Activated CD4-positive, alpha-beta T cell treated with anti-CD3 and anti-CD28 coated beads, Interleukin-2, amount 50 U/mL, for 16 hours (primary cell): ENCODE measurements around the gene SPATC1L.
"Not testable (repeated sequence)": the region's sequence is repeated elsewhere in the genome, so short reads cannot be mapped to it uniquely, and the experiment has no call there.

ENCODE experiments used
- DNase-seq: peaks from one replicate; pipeline ENCODE4 v3.0.0-alpha.2; 2020

Gene SPATC1L

DNA sequence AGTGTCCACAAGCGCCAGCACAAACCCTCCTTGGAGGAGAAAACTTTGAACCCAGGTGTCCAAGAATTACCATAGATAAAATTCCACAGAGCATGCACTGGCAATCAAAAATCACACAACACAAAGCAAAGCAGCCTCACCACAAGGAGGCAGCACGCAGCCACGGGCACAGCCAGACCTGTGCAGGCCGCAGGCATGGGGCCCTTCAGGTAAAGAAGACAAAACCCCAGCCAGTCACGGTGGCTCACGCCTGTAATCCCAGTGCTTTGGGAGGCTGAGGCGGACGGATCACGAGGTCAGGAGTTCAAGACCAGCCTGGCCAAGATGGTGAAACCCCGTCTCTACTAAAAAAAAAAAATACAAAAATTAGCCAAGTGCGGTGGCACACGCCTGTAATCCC is 36.8 kb downstream of the SPATC1L start:
- DNase-seq: peak; percentile 50

DNA sequence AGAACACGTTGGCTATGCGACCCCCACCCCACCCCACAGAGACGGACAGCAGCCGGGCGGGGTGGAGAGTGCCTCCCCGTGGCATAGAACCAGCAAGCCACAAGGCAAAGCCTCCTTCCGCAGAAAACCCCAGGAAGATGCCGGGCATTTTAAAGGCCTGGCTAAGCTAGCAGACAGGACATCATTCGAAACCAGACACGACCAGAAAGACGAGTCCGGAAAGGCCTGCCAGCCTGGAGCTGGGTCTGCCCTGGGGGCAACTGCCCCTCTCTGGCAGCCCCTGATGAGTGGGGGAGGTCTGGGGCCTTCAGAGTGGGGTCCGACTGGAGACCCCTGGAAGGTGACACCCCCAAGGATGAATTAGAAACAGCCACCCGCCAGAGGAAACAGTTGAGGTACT is 37.4 kb downstream of the SPATC1L start:
- DNase-seq: no peak

DNA sequence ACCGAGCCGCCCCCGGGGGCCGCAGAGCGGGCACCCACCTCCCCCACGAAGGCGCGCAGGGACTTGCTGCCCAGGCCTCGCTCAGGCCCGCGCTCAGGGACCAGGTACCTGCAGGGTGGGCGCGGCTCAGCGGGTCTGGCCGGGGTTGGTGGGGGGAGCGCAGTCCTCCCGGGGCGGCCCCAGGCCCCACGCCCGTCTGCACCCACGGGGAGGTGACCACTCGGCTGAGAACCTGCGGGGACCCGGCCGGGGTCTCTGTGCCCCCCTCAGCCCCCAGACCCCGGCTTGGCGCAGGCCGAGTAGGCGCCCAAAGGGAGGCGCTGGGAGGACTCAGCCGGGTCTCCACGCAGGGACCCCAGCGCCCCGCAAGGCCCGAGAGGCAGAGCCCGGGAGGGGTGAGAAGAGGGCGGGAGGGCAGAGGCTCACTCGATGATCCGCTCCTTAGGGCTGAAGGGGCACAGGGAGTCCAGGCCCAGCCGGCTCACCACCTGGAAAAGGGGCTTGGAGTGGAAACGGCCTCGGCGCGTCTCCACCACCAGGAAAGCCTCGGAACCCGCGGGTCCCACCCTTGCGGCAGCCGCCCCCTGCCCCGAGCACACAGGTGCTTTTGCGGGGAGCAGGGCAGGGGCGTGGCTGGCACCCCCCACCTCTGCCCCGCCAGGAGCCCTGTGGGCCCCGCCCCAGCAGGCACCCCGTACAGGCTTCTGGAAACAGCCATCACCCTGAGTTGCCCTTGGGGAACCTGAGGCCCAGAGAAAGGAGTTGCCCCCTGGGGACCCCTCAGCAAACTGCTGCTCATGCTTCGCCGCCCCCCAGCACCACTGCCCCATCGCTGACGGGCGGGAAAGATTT is 38.2 kb downstream of the SPATC1L start:
- no peak for DNase-seq

DNA sequence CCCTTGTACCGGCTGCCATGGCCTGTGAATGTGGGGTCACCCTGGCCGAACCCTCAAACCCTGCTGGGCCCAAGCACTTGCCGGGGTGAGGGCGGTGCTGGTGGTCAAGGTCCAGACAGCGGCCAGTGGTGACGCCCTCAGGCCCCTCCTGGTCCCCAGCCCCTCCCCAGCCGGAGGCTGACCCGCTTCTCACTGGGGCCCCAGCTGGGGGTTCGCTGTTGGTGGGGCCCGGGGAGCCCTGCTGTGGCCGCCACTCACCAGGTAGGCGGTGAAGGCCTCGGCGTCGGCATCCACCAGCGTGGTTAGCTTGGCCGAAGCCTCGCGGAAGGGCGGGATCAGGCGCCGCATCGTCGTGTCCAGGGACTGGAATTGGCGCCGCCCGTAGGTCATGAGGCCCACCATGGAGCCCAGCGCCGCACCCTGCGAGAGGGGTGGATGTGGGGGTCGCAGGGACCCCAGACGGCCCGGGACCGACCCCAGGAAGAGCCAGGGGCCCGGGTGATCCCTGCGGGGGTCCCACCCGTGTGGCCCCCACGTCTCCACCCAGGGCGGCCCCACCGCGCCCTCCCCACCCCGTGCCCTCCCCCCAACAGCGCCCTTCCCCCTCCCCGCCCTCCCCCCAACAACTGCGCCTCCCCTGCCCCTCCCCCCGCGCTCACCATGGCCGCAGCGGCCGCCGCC is 39.0 kb downstream of the SPATC1L start:
- DNase-seq: no peak

DNA sequence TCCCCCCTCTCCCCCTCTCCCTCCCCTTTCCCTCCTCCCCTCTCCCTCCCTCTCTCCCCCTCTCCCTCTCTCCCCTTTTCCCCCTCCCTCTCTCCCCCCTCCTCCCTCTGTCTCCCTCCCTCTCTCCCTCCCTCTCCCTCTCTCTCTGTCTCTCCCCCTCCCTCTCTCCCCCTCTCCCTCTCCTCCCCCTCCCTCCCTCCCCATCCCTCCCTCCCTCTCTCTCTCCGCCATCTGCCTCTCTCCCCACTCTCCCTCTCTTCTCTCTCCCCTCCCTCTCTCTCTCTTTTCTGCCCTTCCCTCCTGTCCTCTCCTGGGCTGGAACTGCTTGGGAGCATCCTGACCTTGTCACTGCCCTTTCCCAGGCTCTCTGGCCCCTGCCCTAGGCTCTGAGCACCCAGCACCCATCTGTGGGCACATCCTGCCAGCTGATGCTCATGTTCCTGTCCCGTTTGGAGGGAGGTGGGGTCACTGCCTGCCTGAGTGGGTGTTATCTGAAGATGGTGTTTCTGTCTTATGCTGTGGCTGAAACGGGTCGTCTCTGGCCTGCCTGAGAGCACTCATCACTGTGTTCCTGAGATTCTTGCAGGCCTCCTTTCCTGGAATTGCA is 39.7 kb downstream of the SPATC1L start:
- no peak for DNase-seq

DNA sequence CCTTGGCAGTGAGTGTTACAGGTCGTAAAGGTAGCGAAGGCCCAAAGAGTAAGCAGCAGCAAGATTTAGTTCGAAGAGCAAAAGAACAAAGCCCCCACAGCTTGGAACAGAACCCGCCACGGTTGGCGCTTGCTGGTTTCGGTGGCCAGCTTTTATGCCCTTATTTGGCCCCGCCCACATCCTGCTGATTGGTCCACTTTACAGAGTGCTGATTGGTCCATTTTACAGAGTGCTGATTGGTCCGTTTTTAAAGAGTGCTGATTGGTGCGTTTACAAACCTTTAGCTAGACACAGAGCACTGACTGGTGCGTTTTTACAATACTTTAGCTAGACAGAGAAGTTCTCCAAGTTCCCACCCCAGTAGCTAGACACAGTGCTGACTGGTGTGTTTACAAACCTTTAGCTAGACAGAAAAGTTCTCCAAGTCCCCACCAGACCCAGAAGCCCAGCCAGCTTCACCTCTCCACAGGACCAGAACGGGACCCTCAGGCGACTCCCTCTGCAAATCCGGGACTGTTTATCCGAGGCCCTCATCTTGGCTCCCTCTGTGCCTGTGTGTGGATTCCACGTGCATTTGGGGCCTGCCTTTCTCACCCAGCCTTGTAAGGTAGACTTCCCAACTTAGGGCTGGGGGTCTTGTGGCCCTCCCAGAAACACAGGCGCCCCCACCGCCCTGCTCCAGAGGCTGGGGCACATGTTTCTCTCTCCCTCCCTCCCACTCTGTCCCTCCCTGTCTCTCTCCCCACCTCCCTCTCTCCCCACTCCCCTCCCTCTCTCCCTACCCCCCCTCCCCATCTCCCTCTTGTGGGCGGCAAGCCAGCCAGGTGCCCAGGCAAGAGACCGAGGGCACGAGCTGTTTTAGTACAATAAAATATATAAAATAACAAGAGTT is 41.4 kb downstream of the SPATC1L start:
- peak; percentile 21 for DNase-seq

DNA sequence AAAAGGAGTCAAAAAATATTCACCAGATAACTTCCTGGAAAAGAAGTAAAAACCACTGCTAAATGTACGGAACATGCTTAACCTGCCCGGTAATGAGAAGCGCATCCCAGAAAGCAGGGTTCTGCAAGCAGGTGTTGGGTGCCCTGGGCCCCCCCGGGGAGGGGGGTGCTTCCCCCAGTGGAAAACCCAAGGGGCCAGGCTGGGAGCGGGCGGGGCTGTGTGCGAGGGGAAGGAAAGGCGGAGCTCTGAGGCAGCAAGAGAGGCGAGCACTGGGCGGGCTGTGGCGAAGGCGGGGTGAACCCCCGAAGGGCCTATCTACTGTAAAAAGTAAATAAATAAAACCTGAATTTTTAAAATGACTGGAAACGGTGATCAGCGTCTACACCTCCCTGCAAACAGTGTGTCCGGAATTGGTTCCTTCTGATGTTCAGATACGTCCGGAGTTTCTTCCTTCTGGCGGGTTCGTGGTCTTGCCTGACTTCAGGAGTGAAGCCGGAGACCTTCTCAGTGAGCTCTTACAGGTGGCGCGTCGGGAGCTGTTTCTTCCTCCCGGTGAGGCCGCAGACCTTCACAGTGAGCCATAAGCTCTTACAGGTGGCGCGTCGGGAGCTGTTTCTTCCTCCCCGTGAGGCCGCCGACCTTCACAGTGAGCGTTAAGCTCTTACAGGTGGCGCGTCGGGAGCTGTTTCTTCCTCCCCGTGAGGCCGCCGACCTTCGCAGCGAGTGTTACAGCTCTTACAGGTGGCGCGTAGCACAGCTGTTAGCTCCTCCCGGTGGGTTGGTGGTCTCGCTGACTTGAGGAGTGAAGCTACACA is 42.3 kb downstream of the SPATC1L start:
- no peak for DNase-seq

DNA sequence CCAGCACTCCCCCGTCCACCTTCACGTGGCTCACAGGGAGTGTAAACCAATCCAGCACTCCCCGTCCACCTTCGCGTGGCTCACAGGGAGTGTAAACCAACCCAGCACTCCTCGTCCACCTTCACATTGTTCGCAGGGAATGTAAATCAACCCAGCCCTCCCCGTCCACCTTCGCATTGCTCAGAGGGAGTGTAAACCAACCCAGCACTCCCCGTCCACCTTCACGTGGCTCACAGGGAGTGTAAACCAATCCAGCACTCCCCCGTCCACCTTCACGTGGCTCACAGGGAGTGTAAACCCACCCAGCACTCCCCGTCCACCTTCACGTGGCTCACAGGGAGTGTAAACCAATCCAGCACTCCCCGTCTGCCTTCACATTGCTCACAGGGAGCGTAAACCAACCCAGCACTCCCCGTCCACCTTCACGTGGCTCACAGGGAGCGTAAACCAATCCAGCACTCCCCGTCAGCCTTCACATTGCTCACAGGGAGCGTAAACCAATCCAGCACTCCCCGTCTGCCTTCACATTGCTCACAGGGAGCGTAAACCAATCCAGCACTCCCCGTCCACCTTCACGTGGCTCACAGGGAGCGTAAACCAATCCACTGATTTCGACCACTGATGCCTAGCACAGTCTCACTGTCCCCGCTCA is 43.8 kb downstream of the SPATC1L start:
- DNase-seq: not testable (repeated sequence)

DNA sequence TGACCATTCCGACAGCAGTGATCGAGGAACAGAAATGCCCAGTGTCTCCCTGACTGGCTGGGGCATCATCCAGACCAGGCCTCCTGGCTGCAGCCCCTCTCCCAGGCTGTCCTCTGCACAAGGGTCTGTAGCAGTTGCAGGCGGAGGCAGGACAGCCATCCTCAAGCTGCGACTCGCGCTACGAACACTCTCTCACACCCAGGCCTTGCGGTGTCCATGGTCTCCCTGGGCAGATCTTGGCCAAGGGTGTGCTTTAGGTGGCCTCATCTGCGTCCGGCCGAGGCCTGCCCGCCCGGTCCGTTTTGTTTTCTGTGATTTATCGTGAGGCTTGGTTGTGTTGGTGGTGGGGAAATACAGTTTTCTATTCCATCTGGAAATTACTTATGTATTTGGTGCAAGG is 44.6 kb downstream of the SPATC1L start:
- no peak for DNase-seq

DNA sequence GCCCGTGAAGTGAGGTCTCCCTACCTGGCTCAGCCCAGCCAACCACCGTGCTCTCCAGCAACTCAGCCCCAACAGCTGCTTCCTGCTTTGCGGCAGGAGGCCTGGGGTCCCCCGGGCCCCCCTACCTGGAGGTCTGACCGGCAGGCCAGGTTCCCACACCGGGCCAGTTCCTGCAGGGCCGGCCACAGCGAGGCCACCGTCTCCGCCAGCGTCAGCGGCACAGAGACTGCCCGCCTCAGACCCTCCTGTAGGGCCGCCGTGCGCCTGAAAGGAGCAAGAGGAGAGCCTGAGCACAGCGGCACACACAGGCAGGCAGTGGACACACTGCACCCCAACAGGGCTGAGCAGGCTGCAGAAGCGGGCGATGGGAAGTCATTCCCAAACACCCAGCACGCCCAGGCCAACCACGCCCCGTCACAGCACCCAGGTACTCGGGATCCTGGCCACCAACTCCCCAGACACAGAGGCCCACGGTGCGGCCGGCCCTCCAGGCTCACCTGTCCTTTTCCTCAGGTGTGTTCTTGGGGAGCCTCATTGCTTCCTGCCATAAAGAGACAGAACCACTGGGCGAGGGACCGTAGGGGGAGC is 45.8 kb downstream of the SPATC1L start:
- DNase-seq: no peak

DNA sequence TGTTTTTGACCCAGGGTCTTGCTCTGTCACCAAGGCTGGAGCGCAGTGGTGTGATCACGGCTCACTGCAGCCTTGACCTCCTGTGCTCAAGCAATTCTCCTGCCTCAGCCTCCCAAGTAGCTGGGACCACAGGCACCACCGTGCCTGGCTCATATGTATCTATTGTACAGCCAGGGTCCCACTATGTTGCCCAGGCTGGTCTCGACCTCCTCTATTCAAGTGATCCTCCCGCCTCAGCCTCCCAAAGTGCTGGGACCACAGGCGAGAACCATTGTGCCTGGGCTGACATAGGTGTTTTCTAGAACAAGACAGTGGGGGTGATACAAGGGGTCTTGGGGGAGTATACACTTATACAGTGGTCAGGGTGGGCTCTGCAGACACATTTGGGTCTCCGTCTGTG is 46.4 kb downstream of the SPATC1L start:
- no peak for DNase-seq

DNA sequence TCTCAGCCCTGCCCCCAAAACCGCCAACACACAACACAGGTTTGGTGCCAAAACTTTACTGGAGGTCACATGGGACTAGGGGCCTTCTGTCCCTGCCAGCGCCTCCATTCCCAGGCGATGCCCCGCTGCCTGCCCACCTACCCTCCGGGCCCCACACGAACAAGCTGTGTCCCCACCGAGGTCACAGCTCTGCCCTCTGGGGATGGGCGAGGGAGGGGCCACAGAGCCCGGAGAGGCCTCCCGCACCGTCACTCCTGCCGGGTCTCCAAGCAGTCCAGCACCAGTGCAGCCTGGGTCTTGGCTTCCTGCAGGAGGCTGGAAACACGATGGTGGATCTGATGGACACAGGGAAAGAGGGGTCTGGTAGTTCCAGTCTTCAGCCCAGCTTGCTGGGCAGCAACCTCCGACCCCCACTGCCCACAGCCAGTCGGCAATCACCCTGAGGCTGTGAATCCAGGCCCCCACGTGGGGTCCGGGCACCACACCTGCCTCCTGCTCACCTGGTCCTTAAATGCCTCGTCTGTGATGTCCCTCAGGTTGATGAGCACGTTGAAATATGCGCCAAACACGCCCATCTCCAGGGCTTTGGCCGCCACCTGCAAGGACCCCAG is 47.4 kb downstream of the SPATC1L start:
- no peak for DNase-seq

DNA sequence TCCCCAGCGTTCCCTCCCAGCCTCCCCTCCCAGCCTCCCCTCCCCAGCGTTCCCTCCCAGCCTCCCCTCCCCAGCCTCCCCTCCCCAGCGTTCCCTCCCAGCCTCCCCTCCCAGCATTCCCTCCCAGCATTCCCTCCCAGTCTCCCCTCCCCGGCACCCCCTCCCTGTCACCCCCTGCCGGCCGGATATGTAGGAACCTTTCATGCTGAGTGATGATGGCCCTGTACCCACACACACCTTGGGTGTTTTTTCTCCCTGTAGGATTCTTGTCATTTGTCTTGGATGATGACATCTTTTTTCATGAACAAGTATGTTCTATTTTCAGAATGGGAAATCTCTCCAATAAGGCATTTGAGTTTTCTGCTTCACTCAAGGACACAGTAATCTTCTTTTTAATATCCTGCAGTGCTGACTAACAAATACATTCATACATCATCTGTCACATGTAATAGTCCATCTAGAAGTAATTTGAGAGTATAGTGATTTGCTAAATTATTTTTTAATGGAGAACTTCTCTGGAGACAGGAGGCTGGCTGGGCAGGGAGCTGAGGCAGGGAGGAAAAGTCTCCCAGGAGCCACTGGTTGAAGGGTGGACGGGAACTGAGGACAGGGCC is 48.4 kb downstream of the SPATC1L start:
- DNase-seq: no peak

DNA sequence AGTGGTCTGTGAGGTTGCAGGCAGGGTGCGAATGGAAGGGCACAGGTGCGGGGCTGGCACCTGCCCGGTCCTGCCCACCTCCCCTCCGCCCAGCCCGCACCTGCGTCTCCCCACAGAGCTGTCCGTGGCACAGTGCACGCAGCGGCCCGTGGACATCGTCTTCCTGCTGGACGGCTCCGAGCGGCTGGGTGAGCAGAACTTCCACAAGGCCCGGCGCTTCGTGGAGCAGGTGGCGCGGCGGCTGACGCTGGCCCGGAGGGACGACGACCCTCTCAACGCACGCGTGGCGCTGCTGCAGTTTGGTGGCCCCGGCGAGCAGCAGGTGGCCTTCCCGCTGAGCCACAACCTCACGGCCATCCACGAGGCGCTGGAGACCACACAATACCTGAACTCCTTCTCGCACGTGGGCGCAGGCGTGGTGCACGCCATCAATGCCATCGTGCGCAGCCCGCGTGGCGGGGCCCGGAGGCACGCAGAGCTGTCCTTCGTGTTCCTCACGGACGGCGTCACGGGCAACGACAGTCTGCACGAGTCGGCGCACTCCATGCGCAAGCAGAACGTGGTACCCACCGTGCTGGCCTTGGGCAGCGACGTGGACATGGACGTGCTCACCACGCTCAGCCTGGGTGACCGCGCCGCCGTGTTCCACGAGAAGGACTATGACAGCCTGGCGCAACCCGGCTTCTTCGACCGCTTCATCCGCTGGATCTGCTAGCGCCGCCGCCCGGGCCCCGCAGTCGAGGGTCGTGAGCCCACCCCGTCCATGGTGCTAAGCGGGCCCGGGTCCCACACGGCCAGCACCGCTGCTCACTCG is 52.2 kb downstream of the SPATC1L start:
- DNase-seq: no peak

DNA sequence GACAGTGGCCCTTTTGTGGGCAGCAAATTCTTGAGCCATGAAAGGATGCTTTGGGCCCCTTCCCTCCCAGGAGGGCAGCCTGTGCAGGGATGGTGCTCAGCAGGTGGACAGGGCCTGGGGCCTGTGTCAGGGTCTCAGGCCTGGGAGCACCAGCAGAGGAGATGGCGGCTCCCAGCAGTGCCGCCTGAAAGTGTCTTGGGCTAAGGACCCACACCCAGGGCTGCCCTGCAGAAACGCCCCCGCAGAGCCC is 52.7 kb downstream of the SPATC1L start:
- no peak for DNase-seq

DNA sequence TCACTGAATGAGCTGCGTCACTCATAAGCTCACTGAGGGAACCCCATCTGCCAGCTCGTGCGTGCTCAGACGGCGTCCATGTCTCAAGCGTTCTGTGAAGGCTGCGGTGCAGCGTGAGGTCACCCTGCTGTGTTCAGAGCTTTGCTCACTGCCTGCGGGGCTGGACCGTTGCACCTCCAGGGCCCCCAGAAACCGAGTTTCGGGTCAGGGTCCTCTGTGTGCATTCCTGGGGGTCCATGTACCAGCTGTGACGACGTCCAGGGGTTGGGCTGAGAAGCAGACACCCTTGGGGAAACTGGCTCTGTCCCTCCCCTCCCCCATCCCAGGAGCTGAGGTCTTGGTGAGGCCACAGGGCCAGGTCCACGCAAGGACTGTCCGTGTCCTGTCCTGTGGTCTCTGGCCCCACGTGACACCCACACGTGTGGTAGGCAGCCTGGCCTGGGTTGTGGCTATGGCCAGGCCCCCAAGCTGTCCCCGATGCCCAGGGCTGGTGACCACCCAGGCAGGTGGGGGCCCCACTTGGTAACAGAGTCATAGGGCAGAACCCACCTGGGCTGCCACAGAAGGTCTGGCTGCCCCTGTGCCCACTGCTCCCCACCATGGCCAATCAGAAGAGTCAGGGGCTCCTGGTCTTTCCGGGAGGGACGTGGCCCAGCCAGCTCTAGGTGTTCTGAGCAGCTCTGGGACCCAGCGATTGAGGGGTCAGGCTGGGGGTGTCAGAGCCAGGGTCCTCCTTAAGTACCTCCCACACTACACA is 53.2 kb downstream of the SPATC1L start:
- DNase-seq: no peak

DNA sequence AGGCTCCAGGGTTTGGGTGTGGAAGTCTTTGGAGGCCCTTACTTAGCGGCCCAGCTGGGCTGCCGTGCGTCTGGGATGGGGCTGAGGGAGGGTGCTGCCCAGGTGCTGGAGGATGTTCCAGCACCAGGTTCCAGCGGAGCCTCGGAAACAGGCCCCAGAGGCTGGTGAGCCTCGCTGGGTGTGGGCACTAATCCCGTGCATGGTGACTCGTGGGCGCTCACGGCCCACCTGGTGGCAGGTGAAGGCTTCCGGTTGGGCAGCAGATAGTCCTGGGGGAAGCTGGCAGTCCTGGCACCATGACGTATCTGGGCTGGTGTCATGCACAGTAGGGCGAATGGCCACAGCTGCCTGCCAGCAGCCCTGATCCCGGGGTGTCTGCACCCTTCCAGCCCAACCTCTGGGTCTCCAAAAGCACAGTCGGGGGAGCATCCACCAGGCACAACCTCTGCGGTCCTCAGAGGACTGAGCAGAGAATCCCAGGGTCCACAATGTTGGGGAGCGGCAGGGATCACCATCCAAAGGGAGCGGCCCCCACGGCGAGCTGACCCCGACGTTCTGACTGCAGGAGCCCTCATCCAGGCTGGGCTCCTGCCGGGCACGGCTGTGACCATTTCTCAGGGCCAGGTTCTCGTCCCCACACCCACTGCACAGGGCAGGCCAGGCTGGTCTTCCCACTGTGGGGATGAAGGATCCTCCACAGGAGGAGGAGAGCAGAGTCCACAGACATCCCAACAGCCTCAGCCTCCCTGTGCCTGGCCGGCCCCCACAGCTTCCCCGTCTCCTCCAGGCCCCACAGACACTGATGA is 54.2 kb downstream of the SPATC1L start:
- DNase-seq: no peak
